Measurements from ENCODE around the gene TSHZ2.

TSHZ2 gene

DNA sequence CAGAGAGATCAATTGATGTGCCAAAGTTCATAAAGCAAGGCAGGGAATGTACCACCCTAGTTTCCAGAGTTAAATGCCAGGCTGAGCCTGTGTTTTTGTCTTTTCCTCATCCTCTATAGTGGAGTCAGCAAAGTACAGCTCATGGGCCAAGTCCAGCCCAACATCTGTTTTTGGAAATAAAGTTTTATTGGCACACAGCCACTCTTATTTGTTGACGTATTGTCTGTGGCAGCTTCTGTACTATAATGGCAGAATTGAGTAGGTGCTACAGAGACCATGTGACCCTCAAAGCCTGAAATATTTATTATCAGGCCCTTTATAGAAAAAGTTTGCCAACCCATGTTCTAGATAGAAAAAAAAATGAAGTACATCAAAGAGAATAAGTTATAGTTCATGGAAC, 187.0 kb downstream of the TSHZ2 start:
- no peak for DNase-seq (ENCODE audit: low read depth in 2 of 3, low spot score in 2 of 3)

DNA sequence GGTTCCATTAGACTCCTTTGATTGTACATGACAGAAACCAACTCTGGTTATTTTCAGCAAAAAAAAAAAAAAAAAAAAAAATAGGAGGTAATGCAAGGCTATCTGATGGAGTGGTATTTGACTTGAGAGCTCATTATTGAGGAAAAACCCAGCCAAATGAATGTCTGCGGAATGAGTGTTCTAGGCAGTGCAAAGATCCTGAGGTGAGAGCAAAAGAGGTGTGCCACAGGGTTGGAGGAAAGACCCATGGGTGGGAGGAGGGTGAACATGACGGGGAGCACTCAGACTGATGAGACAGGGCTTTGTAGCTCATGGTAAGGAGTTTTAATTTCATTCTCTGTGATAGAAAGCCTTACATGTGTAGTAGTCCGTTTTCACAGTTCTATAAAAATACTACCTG, 188.9 kb downstream of the TSHZ2 start:
- no peak for DNase-seq (ENCODE audit: low read depth in 2 of 3, low spot score in 2 of 3)

DNA sequence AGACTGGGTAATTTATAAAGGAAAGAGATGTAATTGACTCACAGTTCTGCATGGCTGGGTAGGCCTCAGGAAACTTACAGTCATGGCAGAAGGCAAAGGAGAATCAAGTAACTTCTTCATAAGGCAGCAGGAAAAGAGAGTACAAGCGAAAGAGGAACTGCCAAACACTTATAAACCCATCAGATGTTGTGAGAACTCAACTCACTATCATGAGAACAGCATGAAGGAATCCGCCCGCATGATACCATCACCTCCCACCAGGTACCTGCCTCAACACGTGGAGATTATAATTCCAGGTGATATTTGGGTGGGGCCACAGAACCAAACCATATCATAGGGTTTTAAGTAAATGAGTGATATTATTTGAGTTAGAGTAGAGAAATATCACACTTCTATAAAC, 189.3 kb downstream of the TSHZ2 start:
- no peak for DNase-seq (ENCODE audit: low read depth in 2 of 3, low spot score in 2 of 3)

DNA sequence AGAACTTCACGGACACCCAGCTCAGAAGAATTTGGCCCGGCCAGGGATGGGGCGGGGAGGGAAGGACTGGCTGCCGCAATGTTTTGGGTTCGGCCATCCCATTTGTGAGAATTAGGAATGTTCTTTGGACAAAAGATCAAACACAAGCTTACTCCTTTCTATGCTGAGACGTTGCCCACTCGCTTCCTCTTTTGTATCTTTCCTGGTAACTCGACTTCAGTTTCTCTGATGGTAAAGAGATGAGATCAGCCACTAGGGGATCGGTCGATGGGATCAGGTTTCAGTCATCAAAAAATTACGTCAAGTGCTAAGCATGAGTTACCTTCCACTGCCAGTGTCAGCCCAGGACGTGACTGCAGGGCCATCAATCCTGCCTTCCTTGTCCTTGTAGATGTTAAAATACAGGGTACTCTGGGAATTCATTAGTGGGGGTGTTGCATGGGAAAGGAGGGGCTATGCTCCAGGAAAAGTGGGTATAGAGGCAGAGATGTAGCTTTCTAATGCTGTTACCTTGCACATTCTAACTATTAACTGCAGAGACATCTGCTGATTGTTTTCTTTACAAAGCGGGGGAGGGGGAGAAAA, 190.2 kb downstream of the TSHZ2 start:
- DNase-seq (ENCODE audit: low read depth in 2 of 3, low spot score in 2 of 3) = no peak

DNA sequence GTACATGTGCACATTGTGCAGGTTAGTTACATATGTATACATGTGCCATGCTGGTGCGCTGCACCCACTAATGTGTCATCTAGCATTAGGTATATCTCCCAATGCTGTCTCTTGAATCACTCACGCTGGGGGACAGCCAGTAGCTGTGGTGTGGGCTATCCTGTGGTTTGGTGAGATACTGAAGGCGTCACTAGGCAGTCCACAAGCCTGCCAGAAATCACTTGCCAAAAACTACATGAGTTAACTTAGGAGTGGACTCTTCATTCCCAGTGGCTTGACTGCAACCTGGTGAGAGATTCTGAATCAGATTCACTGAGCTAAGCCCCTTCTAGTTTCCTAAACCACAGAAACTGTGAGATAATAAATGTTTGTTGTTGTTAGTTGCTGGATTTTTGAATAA, 191.3 kb downstream of the TSHZ2 start:
- no peak for DNase-seq (ENCODE audit: low read depth in 2 of 3, low spot score in 2 of 3)

DNA sequence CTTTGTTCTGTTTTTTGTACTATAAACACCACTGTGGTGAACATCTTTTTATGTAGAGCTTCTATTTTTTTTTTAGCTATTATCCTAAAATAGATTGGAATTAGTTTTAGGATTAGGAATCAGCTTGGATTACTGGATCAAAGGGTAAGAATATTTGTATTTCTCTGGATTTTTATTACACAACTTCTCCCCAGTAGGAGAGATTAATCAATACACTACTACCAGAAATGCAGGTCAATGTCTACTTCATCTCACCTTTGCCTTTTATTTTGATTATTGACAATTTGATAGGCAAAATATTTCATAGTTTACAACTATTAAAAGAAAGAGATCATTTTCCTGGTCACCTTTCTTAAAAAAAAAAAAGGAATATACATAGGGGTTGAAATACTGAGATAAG, 191.9 kb downstream of the TSHZ2 start:
- no peak for DNase-seq (ENCODE audit: low read depth in 2 of 3, low spot score in 2 of 3)

DNA sequence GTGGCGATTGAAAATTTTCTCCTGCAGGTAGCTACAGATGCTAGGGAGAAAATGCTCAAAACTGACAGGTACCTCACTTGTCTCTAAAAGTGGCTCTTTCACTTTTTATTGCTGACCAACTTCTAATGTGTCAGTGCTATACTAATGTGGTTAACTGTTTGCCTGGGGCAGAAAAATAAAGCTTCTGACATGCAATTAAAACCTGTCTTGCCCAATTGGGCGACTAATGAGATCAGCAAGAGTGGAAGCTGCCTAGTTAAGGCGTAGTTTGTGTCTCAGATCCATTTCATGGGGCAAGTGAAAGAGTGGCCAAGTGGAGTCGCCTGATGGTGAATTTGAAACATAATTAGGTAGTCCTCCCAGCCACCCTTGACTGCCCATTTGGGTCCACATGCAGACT, 193.3 kb downstream of the TSHZ2 start:
- DNase-seq (ENCODE audit: low read depth in 2 of 3, low spot score in 2 of 3) = no peak

DNA sequence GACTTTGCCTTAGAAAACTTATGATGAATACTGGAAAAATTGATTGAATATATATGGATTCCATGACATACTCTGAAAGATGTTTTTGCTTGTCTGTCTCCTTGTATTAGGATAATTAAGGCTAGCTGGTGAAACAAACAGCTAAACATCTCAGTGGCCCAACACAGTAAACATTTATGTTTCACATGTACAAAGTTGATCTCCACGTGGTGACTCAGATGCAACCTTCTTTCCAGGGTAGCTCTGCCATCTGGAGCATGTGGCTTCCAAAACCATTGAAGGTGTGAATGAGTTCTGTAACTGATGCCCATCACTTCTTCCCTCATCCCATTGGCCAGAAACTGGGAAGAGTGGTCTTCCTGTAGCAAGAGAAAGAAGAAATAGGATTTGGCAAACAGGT, 196.3 kb downstream of the TSHZ2 start:
- DNase-seq (ENCODE audit: low read depth in 2 of 3, low spot score in 2 of 3) = no peak

DNA sequence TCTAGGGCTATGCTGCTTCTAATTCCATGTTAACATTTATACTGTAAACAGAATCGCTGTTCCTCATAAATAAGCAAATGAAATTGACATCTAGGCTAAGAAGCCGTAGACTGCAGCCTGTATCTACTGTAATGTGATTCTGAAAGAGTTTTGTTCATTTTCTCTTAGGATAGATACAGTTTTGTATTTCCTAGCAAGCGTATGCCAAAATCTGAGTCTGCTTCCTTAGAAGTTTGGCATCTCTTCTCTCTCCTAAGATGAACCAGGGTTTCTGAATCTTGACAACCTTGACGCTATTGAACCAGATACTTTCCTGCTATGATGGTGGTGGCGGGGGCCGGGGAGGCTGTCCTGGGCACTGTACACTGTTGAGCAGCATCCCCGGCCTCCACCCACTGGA, 198.0 kb downstream of the TSHZ2 start:
- no peak for DNase-seq (ENCODE audit: low read depth in 2 of 3, low spot score in 2 of 3)

DNA sequence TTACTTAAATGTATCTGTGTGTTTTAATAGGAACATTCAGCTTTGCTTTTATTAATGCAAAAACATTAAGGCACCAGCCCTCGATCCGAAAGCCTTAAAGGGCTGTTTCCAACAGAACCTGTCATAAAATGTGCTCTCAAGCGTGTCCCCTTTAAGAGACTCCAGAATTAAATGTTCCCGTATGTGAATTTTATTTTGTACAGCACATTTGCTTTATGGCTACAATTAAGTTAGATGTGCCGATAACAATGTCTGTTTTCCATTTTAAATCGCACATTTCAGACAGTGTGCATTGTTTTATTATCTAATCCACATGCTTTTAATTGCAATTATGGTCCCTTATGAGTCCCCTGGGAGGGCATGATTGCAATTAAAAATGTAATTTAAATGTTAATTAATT, 198.9 kb downstream of the TSHZ2 start:
- DNase-seq (ENCODE audit: low read depth in 2 of 3, low spot score in 2 of 3) = no peak

DNA sequence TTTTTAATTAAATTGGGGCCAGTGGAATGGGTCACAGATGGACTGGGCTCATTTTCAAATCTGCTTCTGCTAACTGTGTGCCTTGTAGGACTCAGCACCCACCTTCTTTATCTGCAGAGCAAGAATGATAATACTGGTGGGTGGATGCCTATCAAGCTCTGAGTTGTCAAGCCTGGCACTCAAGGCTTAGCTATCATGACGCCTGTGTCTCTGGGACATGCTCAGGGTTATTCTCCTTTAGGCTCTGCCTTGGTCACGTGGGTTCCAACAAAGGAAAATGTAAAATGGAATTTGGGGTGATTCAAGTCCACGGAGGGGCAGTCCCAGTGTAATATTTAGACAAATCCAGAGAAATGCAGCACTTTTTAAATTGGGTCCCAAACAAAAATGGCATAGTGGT, 202.3 kb downstream of the TSHZ2 start:
- no peak for DNase-seq (ENCODE audit: low read depth in 2 of 3, low spot score in 2 of 3)

DNA sequence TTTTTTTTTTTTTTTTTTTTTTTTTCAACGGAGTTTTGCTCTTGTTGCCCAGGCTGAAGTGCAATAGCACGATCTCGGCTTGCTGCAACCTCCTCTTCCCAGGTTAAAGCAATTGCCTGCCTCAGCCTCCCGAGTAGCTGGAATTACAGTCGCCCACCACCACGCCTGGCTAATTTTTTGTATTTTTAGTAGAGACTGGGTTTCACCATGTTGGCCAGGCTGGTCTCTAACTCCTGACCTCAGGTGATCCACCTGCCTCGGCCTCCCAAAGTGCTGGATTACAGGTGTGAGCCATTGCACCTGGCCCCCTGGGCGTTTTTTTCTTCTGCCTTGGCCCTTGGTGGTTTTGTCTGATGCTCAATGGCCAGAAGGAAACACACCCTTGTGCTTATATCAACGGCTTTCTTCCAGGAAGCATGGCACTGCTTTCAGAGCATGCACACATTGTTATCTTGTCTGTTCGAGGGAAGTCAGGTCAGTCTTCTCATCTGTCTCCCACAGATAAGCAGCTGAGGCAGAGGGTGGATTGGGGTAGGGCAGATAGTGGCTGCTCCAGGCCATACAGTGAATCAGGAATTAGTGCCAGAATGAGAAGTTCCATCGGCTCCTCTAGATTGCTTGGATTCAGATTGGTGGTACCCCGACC, 203.1 kb downstream of the TSHZ2 start:
- DNase-seq (ENCODE audit: low read depth in 2 of 3, low spot score in 2 of 3) = no peak

DNA sequence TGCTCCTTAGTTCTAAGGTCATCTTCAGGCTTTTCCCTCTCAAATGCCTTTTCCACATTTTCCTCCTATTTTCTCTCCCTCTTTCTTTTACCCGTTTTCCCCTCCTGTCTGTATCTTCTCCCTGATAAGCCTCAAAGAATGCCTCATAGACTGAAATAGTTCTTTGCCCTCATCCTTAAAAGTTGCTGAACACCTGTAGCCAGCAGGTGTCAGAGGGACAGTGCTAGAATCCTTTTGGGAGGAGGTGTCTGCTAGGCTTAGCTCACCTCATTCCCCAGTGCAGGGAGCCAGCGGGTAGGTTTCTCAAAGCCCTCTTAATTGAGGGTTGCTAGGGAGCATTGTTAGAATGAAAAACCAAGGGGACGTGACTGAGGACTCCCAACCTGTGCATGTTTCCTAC, 204.0 kb downstream of the TSHZ2 start:
- no peak for DNase-seq (ENCODE audit: low read depth in 2 of 3, low spot score in 2 of 3)

DNA sequence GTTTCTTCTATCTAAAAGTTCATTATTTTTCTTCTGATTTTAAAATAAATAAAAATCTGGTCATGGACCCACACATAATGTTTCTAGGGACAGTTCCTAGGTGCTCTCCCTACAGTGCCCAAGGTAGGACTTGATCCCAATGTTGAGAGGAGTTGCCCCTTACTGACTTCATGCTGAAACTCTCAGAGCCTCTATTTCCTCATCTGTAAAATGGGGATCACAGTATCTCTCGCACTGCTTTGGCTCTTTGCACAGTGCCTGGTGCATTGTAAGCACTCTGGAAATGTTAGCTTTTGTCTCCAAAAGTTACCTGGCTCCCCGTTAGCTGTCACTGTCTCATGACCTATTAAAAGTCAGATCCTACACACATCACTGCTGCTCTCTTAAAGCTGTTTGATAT, 205.5 kb downstream of the TSHZ2 start:
- DNase-seq (ENCODE audit: low read depth in 2 of 3, low spot score in 2 of 3) = no peak

DNA sequence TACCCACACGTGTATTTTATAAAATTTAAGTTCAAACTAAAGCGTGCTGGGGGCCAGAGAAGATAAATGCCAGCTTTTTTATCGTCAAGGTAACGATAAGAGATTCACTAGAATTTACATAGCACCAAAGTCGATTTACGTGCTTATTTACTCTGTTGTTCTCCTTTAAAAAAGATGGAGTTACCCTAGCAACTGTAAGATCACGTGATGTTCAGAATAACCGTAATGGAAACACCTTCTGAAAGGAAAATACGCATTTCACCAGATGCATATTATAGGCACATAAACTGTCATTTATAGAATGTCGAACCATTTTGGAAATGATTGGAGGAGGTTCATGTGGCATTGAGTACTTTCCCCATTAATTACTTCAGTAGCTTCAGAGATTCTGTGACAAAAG, 207.6 kb downstream of the TSHZ2 start:
- DNase-seq (ENCODE audit: low read depth in 2 of 3, low spot score in 2 of 3) = no peak

DNA sequence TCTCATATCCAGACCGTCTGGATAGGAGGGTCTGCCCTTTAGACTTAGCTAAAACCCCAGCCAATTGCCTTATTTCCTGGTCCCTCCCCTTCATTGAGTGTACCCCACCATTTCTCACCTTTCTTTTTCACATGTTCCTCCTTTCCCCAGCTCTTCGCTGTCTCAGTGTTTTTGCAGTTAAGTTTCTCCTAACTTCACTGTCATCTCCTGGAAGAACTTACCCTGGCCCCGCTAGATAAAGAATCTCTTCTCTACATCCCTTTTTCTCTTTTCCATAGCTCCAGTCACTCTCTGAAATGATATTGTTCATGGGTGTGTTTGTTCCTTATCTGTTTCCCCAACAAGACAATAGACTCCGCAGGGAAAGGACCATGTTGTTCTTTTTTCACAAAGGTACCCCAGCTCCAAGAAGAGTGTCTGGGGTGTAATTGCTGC, 208.8 kb downstream of the TSHZ2 start:
- DNase-seq (ENCODE audit: low read depth in 2 of 3, low spot score in 2 of 3) = no peak

DNA sequence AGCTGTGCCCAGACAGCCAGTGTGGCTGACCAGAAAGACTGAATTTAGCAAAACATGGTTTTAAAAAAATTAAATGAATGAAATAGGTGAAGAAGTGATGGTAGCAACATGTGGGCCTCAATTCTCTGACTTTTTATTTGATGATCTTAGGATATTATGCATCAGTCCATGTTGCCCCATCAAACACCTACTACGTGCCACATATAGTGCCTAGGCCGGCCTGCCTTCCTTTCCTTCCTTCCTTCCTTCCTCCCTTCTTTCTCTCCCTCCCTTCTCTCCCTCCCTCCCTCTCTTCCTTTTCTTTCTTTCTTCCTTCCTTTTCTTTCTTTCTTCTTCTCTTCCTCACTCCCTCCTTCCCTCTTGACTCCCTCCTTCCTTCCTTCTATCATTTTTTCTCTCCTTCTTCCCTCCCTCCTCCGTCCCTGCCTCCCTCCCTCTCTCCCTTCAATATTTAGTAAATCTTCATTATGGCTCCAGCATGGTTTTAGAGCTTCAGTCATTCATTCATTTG, 209.8 kb downstream of the TSHZ2 start:
- DNase-seq (ENCODE audit: low read depth in 2 of 3, low spot score in 2 of 3) = no peak

DNA sequence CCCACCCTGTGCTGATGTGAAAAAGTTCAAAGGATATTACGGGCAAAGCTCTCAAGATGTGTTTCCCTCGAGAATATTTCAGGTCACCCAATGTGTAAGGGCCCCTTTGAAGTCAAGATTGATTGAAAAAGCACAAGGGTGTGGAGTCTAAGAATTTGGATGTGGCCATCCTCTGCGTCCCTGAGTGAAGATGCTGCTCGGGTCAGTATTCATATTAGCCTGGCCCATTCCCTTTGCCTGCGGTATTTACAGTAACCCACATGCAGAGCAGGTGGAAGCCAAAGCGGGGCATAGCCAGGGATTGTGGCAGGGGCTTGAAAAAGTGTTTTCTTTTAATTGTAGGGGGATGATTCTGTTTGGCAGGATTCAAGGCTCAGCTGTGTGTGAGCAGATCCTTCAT, 211.0 kb downstream of the TSHZ2 start:
- DNase-seq (ENCODE audit: low read depth in 2 of 3, low spot score in 2 of 3) = no peak

DNA sequence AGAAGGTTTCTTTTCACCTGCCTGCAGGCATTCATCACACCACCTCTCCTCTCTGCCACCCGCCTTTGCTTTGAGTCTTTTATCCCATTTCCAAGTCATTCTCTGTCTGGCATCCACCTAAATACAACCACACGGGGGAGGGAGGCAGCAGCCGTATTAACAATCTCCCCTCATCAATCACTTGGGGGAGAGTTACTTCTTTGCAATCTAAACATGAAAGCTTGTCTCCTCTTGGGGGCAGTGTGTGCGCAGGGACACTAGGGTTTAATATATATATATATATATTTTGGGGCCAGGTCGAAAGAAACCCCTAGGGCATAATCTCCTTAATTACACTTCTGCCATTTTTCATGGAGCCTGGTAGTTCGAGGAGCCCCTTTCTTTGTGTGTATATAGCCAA, 214.5 kb downstream of the TSHZ2 start:
- DNase-seq (ENCODE audit: low read depth in 2 of 3, low spot score in 2 of 3) = no peak

DNA sequence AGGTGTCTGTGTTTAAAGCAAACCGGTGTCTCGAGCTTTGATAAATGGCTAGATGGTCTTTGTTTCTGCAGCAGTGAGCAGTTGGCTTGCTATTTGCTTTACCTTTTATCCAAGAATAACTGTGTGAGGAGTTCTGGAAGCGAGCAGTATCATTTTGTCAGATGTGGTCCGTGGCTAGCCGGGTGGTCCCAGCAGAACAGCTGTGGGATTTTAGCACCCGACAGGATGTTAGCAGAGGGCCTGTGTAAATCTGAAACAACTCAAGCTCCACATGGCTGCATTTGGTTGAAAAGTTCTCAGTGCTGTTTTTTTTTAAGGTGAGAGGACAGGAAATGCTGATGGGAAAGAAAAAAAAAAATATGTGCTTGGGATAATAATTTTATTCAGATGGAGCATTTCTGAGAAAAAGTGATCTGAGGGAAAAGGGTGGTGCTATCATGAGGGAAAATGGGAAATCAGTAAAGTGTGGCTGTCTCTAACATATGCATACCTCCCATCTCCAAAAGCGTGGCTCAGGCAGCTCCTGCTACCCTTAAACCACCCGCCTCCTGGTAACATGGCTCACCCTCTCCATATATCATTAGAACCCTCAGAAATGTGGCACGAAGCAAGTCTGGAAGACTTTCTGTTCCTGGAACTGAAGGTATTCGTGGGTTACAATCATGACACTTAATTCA, 215.4 kb downstream of the TSHZ2 start:
- no peak for DNase-seq (ENCODE audit: low read depth in 2 of 3, low spot score in 2 of 3)

DNA sequence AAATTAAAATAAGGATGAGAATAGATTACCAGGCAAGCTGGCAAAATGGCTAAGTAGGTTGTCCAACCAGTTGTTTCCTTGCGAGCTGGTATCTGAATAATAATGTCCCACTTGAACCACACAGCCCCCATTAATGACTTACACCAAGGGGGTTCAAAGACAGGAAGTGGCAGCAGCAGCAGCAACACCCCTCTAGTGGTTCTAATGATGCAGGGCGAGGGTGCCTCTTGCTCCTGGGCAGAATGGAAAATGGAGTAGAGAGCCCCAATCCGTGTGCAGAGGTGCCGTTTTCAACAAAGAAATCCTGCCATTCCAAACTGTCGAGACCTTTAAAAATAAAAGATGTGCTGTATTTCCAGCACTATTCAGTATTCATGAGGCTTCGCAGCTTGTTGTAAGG, 218.1 kb downstream of the TSHZ2 start:
- no peak for DNase-seq (ENCODE audit: low read depth in 2 of 3, low spot score in 2 of 3)

DNA sequence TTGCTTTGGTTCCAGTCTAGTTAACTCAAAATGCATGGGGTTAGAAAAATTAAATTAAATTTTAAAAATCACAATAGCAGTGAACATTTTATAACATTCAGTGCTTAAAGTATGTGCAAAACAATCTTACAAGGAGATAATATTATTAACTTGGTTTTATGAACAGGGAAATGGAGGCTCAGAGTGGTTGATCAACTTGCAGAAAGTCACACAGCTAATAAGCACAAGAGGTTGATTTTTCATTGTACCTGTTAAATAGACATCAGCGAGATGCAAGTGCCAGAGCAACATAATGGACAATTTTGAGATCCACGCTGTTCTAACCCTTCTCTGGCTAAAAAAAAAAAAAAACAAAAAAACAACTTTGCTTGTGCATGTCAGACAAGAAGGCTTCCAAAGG, 219.8 kb downstream of the TSHZ2 start:
- DNase-seq (ENCODE audit: low read depth in 2 of 3, low spot score in 2 of 3) = no peak
